ENCODE results near the gene DNAJB5.

DNAJB5 gene

DNA sequence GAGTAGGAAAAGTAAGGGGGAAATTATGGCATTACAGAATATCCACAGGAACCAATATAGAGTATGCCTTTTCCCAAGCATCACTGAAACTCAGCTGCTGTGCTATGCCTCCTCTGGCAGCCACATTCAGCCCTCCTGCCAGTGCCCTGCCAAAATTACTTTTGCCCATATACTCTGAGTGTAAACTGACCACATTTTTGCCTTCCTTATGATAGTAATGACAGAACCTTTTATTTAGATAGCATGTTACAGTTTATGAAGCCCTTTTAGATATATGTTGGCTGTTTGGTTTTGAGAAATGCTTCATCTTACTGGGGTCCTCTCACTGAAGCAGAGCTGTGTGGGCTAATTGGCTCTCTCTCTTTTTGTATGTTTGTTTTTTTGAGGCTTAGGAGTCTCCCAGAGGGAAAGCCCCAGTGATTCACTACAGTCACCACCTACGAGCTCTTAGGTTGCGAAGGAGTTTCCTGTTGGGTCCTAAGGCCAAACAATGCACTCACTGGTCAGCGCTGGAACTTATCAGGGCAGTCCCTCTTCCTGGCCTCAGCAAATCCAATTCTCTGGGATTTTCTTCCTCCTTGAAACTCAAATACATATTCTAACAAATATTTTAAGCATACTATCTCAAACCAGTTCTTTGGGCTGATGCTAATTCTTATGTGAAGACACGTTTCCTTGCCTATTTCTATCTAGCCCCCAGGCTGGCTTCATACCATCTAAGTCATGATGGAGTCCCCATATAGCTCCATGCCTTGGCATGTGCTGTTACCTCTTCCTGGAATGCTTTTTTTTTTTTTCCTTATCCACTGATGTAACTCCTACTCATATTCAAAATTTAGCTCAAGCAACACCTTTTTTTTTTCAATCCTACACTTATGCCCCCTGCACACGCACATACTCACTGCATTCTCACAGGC, 27.7 kb upstream of the DNAJB5 start:
- H3K27me3 ChIP-seq (replicated peaks; ENCODE audit: control insufficient read depth, insufficient read depth, low read length, poor library complexity, severe bottlenecking) = peaks cover 33% of the 10 kb centered on the region
- H3K27ac ChIP-seq (ENCODE audit: insufficient read depth, low read length, poor library complexity, severe bottlenecking) = no peak overlapping the region

DNA sequence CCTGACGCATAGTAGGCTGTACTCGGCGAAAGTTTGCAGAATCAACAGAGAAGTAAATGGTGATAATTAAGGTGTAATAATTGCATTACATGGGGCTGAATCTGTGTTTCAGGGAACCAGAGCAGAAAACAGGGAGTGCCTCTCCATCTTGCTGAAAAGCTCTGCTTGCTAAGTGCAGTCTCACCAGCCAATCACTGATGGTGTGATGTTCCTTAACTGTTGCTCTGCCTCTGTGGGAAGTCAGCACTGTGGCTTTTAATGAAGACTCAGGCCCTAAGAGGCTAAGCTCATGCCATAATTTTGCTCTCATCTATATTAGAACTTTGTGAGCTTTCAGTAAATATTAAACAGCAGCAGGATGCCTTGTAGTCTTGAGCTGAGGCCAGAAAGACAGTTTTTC, 27.0 kb upstream of the DNAJB5 start:
- H3K4me1 ChIP-seq (ENCODE audit: control insufficient read depth, insufficient read depth, low read length, poor library complexity, severe bottlenecking) = peaks cover 3% of the 10 kb centered on the region
- no peaks in the 10 kb centered on the region for H3K9me3 ChIP-seq (ENCODE audit: control insufficient read depth, low read length)
- H3K27me3 ChIP-seq (replicated peaks; ENCODE audit: control insufficient read depth, insufficient read depth, low read length, poor library complexity, severe bottlenecking) = peaks cover 33% of the 10 kb centered on the region
- H3K27ac ChIP-seq (ENCODE audit: insufficient read depth, low read length, poor library complexity, severe bottlenecking) = no peak overlapping the region
- no peak for DNase-seq
- no peak overlapping the region for H3K4me3 ChIP-seq (ENCODE audit: insufficient read depth, low read depth, low read length, poor library complexity, severe bottlenecking)
- no peaks in the 10 kb centered on the region for H3K36me3 ChIP-seq (ENCODE audit: control insufficient read depth, insufficient read depth, low read length)

More for the DNA sequence above, 27.7 kb upstream of the DNAJB5 start:
- no peaks in the 10 kb centered on the region for H3K36me3 ChIP-seq (ENCODE audit: control insufficient read depth, insufficient read depth, low read length)
- H3K4me1 ChIP-seq (ENCODE audit: control insufficient read depth, insufficient read depth, low read length, poor library complexity, severe bottlenecking) = peaks cover 5% of the 10 kb centered on the region
- H3K4me3 ChIP-seq (ENCODE audit: insufficient read depth, low read depth, low read length, poor library complexity, severe bottlenecking) = no peak overlapping the region
- DNase-seq = no peak
- H3K9me3 ChIP-seq (ENCODE audit: control insufficient read depth, low read length) = no peaks in the 10 kb centered on the region

DNA sequence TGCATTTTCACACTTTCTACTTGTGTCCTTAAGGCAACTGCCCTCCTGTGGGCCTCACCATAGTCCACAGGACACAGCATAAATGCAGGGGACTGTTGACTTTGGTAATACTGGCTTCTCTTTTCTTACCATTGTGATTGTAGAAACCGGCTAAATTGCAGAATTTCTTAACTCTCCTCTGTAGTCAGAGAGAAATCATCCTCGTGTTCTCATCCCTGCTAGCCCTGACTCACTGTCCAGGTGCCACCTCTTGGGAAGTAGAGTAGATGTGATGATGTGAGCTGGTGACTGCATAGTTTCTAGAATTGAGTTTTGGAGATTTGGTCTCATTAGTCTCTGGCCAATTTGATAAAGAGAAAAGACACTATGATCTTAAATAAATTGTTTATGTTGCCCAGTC, 26.0 kb upstream of the DNAJB5 start:
- H3K36me3 ChIP-seq (ENCODE audit: control insufficient read depth, insufficient read depth, low read length) = no peaks in the 10 kb centered on the region
- H3K27me3 ChIP-seq (replicated peaks; ENCODE audit: control insufficient read depth, insufficient read depth, low read length, poor library complexity, severe bottlenecking) = peaks cover 29% of the 10 kb centered on the region
- H3K4me1 ChIP-seq (ENCODE audit: control insufficient read depth, insufficient read depth, low read length, poor library complexity, severe bottlenecking) = no peaks in the 10 kb centered on the region
- no peaks in the 10 kb centered on the region for H3K9me3 ChIP-seq (ENCODE audit: control insufficient read depth, low read length)
- no peak overlapping the region for H3K27ac ChIP-seq (ENCODE audit: insufficient read depth, low read length, poor library complexity, severe bottlenecking)
- DNase-seq = no peak
- no peak overlapping the region for H3K4me3 ChIP-seq (ENCODE audit: insufficient read depth, low read depth, low read length, poor library complexity, severe bottlenecking)

GRCh38 chr9:34964458-34964857, 25.1 kb upstream of the DNAJB5 start:
- peaks cover 21% of the 10 kb centered on the region for H3K27me3 ChIP-seq (replicated peaks; ENCODE audit: control insufficient read depth, insufficient read depth, low read length, poor library complexity, severe bottlenecking)
- no peak for DNase-seq
- no peak overlapping the region for H3K4me3 ChIP-seq (ENCODE audit: insufficient read depth, low read depth, low read length, poor library complexity, severe bottlenecking)
- no peaks in the 10 kb centered on the region for H3K4me1 ChIP-seq (ENCODE audit: control insufficient read depth, insufficient read depth, low read length, poor library complexity, severe bottlenecking)
- H3K36me3 ChIP-seq (ENCODE audit: control insufficient read depth, insufficient read depth, low read length) = no peaks in the 10 kb centered on the region
- H3K9me3 ChIP-seq (ENCODE audit: control insufficient read depth, low read length) = no peaks in the 10 kb centered on the region
- no peak overlapping the region for H3K27ac ChIP-seq (ENCODE audit: insufficient read depth, low read length, poor library complexity, severe bottlenecking)

GRCh38 chr9:34971146-34971811, 18.3 kb upstream of the DNAJB5 start:
- Histone ChIP-seq H3K27ac (ENCODE audit: insufficient read depth, low read length, poor library complexity, severe bottlenecking) (no peak overlapping the region), H3K36me3 (ENCODE audit: control insufficient read depth, insufficient read depth, low read length) (no peaks in the 10 kb centered on the region), H3K27me3 (replicated peaks; ENCODE audit: control insufficient read depth, insufficient read depth, low read length, poor library complexity, severe bottlenecking) (no peaks in the 10 kb centered on the region), H3K9me3 (ENCODE audit: control insufficient read depth, low read length) (no peaks in the 10 kb centered on the region), H3K4me3 (ENCODE audit: insufficient read depth, low read depth, low read length, poor library complexity, severe bottlenecking) (no peak overlapping the region), H3K4me1 (ENCODE audit: control insufficient read depth, insufficient read depth, low read length, poor library complexity, severe bottlenecking) (no peaks in the 10 kb centered on the region)
- DNase-seq = no peak

- Histone ChIP-seq H3K36me3 (ENCODE audit: control insufficient read depth, insufficient read depth, low read length) (no peaks in the 10 kb centered on the region), H3K4me3 (ENCODE audit: insufficient read depth, low read depth, low read length, poor library complexity, severe bottlenecking) (no peak overlapping the region), H3K27ac (ENCODE audit: insufficient read depth, low read length, poor library complexity, severe bottlenecking) (no peak overlapping the region), H3K9me3 (ENCODE audit: control insufficient read depth, low read length) (no peaks in the 10 kb centered on the region), H3K27me3 (replicated peaks; ENCODE audit: control insufficient read depth, insufficient read depth, low read length, poor library complexity, severe bottlenecking) (no peaks in the 10 kb centered on the region), H3K4me1 (ENCODE audit: control insufficient read depth, insufficient read depth, low read length, poor library complexity, severe bottlenecking) (no peaks in the 10 kb centered on the region)
- DNase-seq = no peak
Observed at GRCh38 chr9:34974664-34975063, 14.9 kb upstream of the DNAJB5 start.

DNA sequence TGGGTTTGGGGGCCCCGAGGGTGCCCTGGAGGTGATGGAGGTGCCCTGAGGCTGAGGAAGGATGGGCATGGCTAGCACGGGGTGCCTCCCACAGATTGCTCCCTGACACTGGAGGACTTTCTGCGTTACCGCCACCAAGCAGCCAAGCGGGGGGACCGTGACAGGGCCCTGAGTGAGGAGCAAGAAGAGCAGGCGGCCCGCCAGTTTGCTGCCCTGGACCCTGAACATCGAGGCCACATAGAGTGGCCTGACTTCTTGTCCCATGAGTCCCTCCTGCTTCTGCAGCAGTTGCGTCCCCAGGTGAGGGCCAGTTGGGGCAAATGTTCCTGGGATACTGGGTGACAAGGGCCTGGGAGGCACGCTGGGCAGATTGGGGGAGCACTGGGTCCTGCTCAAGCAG, 13.1 kb upstream of the DNAJB5 start:
- DNase-seq = no peak
- H3K9me3 ChIP-seq (ENCODE audit: control insufficient read depth, low read length) = no peaks in the 10 kb centered on the region
- H3K4me3 ChIP-seq (ENCODE audit: insufficient read depth, low read depth, low read length, poor library complexity, severe bottlenecking) = no peak overlapping the region
- H3K27me3 ChIP-seq (replicated peaks; ENCODE audit: control insufficient read depth, insufficient read depth, low read length, poor library complexity, severe bottlenecking) = no peaks in the 10 kb centered on the region
- no peak overlapping the region for H3K27ac ChIP-seq (ENCODE audit: insufficient read depth, low read length, poor library complexity, severe bottlenecking)
- no peaks in the 10 kb centered on the region for H3K4me1 ChIP-seq (ENCODE audit: control insufficient read depth, insufficient read depth, low read length, poor library complexity, severe bottlenecking)
- no peaks in the 10 kb centered on the region for H3K36me3 ChIP-seq (ENCODE audit: control insufficient read depth, insufficient read depth, low read length)

- H3K4me3 ChIP-seq (ENCODE audit: insufficient read depth, low read depth, low read length, poor library complexity, severe bottlenecking) = no peak overlapping the region
- no peaks in the 10 kb centered on the region for H3K27me3 ChIP-seq (replicated peaks; ENCODE audit: control insufficient read depth, insufficient read depth, low read length, poor library complexity, severe bottlenecking)
- no peak for DNase-seq
- H3K9me3 ChIP-seq (ENCODE audit: control insufficient read depth, low read length) = no peaks in the 10 kb centered on the region
- no peaks in the 10 kb centered on the region for H3K4me1 ChIP-seq (ENCODE audit: control insufficient read depth, insufficient read depth, low read length, poor library complexity, severe bottlenecking)
- no peak overlapping the region for H3K27ac ChIP-seq (ENCODE audit: insufficient read depth, low read length, poor library complexity, severe bottlenecking)
- no peaks in the 10 kb centered on the region for H3K36me3 ChIP-seq (ENCODE audit: control insufficient read depth, insufficient read depth, low read length)
Observed at GRCh38 chr9:34976992-34977391, 12.6 kb upstream of the DNAJB5 start.

GRCh38 chr9:34980181-34980761, 9.3 kb upstream of the DNAJB5 start:
- Histone ChIP-seq H3K36me3 (ENCODE audit: control insufficient read depth, insufficient read depth, low read length) (no peaks in the 10 kb centered on the region), H3K27me3 (replicated peaks; ENCODE audit: control insufficient read depth, insufficient read depth, low read length, poor library complexity, severe bottlenecking) (no peaks in the 10 kb centered on the region), H3K9me3 (ENCODE audit: control insufficient read depth, low read length) (no peaks in the 10 kb centered on the region), H3K4me3 (ENCODE audit: insufficient read depth, low read depth, low read length, poor library complexity, severe bottlenecking) (no peak overlapping the region), H3K27ac (ENCODE audit: insufficient read depth, low read length, poor library complexity, severe bottlenecking) (no peak overlapping the region), H3K4me1 (ENCODE audit: control insufficient read depth, insufficient read depth, low read length, poor library complexity, severe bottlenecking) (peaks cover 21% of the 10 kb centered on the region)
- no peak for DNase-seq

- Histone ChIP-seq H3K4me1 (ENCODE audit: control insufficient read depth, insufficient read depth, low read length, poor library complexity, severe bottlenecking) (peaks cover 36% of the 10 kb centered on the region), H3K36me3 (ENCODE audit: control insufficient read depth, insufficient read depth, low read length) (no peaks in the 10 kb centered on the region), H3K4me3 (ENCODE audit: insufficient read depth, low read depth, low read length, poor library complexity, severe bottlenecking) (no peak overlapping the region), H3K27ac (ENCODE audit: insufficient read depth, low read length, poor library complexity, severe bottlenecking) (no peak overlapping the region), H3K9me3 (ENCODE audit: control insufficient read depth, low read length) (no peaks in the 10 kb centered on the region), H3K27me3 (replicated peaks; ENCODE audit: control insufficient read depth, insufficient read depth, low read length, poor library complexity, severe bottlenecking) (no peaks in the 10 kb centered on the region)
- DNase-seq = no peak
Observed at GRCh38 chr9:34982361-34982760, 7.2 kb upstream of the DNAJB5 start.
